BJ (cell line): ENCODE measurements around the gene NAGPA. TPM values are rescaled to one million over a fixed set of nuclear protein-coding genes. Genes with fewer than 3 reads are reported as not detected.

Experiments
- CTCF ChIA-PET: fragments of 350-600 bp; formaldehyde crosslinking; extraction: SDS; loops from one replicate; lab custom pipeline; 2021; ENCODE audit warnings: antibody characterized with exemption, inconsistent platforms; lab: Yijun Ruan, JAX
- POLR2A ChIA-PET: fragments of 300-600 bp; sonication (Branson Sonifier 250); formaldehyde crosslinking; extraction: SDS; loops from one replicate; lab custom pipeline; 2021; ENCODE audit warnings: antibody characterized with exemption; lab: Charles Lee
- DNase-seq: peaks from one replicate; pipeline ENCODE4 v3.0.0-alpha.2; 2011; ENCODE audit warnings: low read depth
- H3K27me3 ChIP-seq: 2 replicates; pipeline ENCODE4 v1.6.0; 2011; ENCODE audit warnings: low read length; ENCODE audit not compliant: control insufficient read depth, insufficient read depth
- H3K36me3 ChIP-seq: 2 replicates; pipeline ENCODE4 v1.5.1; 2011; ENCODE audit warnings: low read length; ENCODE audit not compliant: control insufficient read depth, insufficient read depth
- H3K4me3 ChIP-seq: 2 replicates; pipeline ENCODE4 v1.5.1; 2011; ENCODE audit warnings: low read depth, mild to moderate bottlenecking, control low read depth, low read length
- polyA plus RNA-seq: library from polyadenylated mRNA; depleted of rRNA; stranded (reverse); fragments of >200 nt; gene quantifications from 2 replicates; pipeline ENCODE4 v1.2.3, GENCODE V29; 2011
- TF ChIP-seq, protein P1 (sequence below): IDR thresholded peaks from 2 replicates; pipeline ENCODE4 v1.5.1; 2011; ENCODE audit warnings: low read depth, mild to moderate bottlenecking, control low read depth, inconsistent platforms, low read length, moderate library complexity; ENCODE audit not compliant: insufficient read depth

Gene NAGPA
- polyA plus RNA-seq, 1 experiment, result 17.3 TPM

DNA sequence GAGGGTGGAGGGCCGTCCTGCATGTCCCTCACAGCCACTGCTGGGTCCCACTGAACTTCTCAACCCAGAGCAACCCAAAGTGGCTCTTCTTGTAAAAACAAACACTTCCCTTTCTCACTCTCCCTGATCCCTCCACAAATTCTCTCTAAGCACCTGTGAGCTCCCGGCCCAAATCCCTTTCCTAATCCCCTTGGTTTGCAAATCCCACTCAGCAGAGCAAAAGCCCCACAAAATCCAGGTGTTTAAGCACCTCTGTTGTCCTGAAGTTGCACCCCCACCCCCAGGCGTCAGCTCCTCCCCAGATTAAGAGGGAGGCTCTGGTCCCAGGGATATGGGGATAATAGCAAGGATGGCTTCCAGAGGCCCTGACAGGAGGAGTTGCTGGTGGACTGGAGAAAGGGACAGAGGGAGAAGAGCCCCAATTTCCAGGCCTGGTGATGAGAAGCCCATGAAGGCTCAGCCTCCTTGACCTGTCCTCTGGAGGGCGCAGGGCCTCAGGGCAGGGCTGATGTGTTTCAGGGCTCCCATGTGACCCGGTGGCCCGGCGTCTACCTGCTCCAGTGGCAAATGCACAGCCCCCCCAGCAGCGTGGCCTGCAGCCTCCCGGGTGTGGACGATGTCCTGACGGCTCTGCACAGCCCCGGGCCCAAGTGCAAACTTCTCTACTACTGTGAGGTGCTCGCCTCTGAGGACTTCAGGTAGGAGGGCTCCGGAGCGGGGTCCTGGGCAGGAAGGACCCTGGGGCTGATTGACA, 23.0 kb downstream of the NAGPA start:
- no peaks in the 10 kb centered on the region for H3K36me3 ChIP-seq
- TF ChIP-seq, protein P1, sequence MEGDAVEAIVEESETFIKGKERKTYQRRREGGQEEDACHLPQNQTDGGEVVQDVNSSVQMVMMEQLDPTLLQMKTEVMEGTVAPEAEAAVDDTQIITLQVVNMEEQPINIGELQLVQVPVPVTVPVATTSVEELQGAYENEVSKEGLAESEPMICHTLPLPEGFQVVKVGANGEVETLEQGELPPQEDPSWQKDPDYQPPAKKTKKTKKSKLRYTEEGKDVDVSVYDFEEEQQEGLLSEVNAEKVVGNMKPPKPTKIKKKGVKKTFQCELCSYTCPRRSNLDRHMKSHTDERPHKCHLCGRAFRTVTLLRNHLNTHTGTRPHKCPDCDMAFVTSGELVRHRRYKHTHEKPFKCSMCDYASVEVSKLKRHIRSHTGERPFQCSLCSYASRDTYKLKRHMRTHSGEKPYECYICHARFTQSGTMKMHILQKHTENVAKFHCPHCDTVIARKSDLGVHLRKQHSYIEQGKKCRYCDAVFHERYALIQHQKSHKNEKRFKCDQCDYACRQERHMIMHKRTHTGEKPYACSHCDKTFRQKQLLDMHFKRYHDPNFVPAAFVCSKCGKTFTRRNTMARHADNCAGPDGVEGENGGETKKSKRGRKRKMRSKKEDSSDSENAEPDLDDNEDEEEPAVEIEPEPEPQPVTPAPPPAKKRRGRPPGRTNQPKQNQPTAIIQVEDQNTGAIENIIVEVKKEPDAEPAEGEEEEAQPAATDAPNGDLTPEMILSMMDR, result no peak
- ChIA-PET POLR2A (no interaction called here), CTCF (no interaction called here)
- H3K4me3 ChIP-seq, result no peak overlapping the region
- DNase-seq, result no peak
- peaks cover 3% of the 10 kb centered on the region; the same call in 1 of the 2 replicates for H3K27me3 ChIP-seq

DNA sequence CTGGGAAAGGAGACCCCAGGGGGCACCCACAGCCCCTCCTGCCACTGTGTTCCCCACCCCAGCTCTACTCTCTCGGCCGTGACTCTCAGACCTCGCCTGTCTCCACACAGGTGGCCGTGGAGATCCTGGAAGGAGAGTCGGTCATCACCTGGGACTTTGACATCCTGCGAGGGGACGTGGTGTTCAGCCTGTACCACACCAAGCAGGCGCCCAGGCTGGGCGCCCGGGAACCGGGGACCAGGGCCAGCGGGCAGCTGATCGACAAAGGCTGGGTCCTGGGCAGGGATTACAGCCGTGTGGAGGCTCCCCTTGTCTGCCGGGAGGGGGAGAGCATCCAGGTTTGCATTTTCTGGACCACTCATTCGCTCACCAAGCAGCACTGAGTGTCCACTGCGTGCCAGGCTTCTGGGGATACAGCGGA, 25.4 kb downstream of the NAGPA start:
- no peak overlapping the region for H3K4me3 ChIP-seq
- TF ChIP-seq, protein P1, result no peak
- ChIA-PET POLR2A (no interaction called here), CTCF (interaction anchor here (1.1 kb wide), 1 partner anchor 26 kb away, joined by 3 read pairs; no protein-coding TSS in a partner anchor)
- H3K27me3 ChIP-seq, result peaks cover 3% of the 10 kb centered on the region; the same call in 1 of the 2 replicates
- no peaks in the 10 kb centered on the region for H3K36me3 ChIP-seq
- no peak for DNase-seq

DNA sequence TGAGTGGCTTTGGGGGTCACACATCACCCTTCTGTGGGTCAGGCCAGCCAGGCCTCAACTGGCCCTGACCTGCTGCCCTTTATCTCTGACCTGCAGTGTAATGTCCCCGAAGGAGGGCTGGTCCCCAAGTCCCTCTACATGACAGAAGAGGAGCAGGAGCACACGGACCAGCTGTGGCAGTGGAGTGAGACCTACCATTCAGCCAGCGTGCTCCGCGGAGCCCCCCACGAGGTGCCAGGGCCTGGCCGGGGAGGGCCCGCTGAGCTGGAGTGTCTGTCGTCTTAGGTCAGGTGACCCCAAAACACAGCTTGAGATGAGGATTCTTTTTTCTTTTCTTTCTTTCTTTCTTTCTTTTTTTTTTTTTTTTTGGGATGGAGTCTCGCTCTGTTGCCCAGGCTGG, 26.5 kb downstream of the NAGPA start:
- DNase-seq, result no peak
- CTCF ChIA-PET, result interaction anchor here (1.1 kb wide), 1 partner anchor 25 kb away, joined by 3 read pairs; no protein-coding TSS in a partner anchor
- POLR2A ChIA-PET, result no interaction called here
- H3K36me3 ChIP-seq, result no peaks in the 10 kb centered on the region
- peaks cover 3% of the 10 kb centered on the region; the same call in 1 of the 2 replicates for H3K27me3 ChIP-seq
- H3K4me3 ChIP-seq, result no peak overlapping the region
- TF ChIP-seq, protein P1, result no peak

DNA sequence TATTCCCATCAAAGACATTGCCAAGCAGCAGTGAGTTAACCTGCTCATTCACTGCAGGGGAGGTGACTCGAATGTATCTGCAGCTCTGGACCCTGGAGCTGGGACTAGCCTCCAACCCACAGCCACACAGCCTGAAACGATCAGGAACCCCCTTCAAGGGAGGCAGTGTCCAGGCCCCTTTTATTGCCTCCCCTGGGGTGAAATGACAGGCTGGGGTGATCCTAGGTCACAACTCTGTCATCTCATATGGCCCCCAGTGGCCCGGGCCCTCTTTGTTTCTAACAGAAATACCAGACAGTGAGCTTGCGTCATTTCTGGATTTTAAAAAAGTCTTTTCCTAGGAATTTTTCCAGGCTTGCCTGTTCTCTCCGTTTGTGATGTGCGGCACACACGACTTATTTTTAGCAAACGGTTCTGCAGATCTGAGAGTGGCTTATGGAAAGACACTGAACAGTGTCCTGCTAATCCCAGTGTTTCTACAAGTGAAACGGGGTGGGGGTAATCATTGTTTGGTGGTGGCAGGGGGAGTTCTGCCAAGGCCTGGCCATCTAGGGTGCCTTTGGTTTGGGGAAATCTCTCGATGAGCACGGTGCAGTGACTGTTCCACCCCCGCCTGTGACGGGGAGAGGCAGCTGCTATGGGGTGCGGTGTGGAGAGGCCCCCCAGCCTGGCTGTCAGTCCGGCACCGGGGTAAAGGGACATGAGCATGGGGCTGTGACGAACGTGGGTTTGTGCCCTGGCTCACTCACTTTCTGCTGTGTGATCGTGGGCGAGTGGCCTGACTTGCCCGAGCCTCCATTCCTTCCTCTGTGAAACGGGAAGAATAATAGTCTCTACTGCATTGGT, 27.2 kb downstream of the NAGPA start:
- Histone ChIP-seq H3K4me3 (no peak overlapping the region), H3K27me3 (peaks cover 3% of the 10 kb centered on the region; the same call in 1 of the 2 replicates), H3K36me3 (no peaks in the 10 kb centered on the region)
- TF ChIP-seq, protein P1, result no peak
- POLR2A ChIA-PET, result no interaction called here
- DNase-seq, result no peak
- CTCF ChIA-PET, result interaction anchor here (1.1 kb wide), 1 partner anchor 87 kb away, joined by 3 read pairs; no protein-coding TSS in a partner anchor

DNA sequence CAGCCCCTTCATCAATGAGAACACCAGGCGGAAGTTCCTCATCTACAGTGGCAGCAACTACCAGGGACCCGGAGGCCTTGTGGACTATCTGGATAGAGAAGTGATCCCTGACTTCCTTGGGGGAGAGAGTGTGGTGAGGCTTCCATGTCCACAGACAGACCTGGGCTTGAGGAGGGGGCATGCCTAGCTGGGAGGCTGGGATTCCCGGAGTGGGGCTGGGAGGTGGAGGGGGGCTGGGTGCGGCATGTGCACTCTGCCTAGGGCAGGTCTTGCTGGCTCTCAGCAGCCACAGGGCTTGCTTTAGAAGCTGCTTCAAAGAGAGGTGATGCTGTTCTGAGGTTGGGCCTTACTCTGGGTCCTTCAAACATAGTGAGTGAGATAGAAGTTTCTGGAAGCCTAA, 27.8 kb downstream of the NAGPA start:
- TF ChIP-seq, protein P1, result no peak
- POLR2A ChIA-PET, result no interaction called here
- H3K27me3 ChIP-seq, result peaks cover 3% of the 10 kb centered on the region; the same call in 1 of the 2 replicates
- CTCF ChIA-PET, result interaction anchor here (1.1 kb wide), 1 partner anchor 87 kb away, joined by 3 read pairs; no protein-coding TSS in a partner anchor
- no peak overlapping the region for H3K4me3 ChIP-seq
- no peaks in the 10 kb centered on the region for H3K36me3 ChIP-seq
- no peak for DNase-seq
